UCSD-AML1 (cell line): ENCODE measurements around the gene TLNRD1.
A peak's percentile ranks its signal among the peaks of the same experiment; 100 is the strongest.

Source experiments
- DNase-seq: peaks from one replicate; lab custom pipeline; 2025; ENCODE audit not compliant: unreplicated experiment; lab: John Stamatoyannopoulos, UW

TLNRD1 gene

GRCh38 chr15:81025721-81026370, 25.1 kb downstream of the TLNRD1 start:
- DNase-seq = no peak

DNA sequence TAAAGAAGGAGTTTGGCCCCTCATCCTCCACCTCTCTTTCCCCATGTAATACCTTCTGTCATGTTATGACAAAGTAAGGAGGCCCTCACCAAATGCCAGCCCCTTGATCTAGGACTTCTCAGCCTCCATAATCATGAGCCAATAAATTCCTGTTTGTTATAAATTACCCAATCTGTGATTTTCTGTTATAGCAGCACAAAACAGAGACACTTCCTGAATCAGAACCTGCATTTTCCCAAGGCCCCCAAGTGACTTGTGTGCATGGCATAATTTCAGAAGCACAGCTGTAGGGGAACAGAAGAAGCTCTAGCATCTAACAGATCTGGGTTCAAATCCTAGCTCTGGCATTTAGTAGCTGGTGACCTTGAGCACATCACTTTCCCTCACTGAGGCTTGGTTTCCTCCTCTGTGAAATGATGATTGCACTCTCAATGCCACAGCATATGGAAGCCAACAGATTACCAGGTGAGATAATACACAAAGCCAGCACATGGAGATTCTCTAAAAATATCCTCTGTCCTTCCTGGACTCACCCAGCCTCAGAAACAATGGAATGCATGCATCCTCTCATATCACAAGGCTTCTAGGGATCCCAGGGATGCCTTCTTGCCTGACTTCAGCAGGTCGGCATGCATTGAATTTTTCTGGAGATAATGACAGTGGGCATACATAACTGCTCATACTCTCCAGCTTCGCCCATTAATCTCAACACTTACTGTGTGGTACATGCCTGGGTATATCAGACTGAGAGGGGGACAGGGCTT, 26.3 kb downstream of the TLNRD1 start:
- DNase-seq = no peak

DNA sequence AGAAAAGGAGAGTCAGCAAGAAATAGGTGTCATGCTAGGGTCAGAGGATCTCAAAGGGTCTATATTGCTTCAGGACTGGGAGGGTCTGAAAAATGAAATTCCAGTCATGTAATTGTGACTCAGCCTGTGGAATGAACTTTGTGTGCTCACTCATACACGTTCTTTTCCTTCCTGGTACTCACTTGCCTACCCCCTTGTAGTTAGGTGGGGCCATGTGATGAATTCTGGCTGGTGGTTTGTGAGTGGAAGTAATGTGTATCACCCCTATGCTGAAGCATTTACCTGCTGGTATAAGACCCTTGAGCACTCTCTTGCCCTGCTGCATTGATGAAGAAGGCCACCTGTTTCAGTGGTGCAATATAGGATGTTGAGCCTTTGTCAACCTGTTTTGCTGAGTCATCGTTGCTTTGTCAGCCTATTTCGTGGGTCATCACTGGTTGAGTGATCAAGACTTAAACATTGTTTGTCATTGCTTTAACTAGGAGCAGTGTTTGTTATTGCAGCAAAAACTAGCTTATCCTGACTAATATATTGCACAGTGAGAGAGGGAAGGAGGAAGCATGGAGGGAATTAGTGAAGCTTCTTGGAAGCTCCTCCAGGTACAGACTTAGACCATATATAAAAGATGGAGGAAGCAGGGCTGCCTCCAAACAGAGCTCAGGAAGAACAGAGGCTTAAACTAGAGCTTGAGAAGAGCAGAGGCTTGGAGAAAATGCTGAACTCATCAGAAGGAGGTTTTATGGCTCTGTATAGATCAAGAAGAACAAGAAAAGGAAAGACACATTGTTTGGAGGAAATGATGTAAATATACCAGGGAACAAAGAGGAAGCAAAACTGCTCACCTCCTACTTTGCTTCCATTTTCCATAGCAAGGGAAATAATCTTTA, 28.9 kb downstream of the TLNRD1 start:
- DNase-seq = no peak

DNA sequence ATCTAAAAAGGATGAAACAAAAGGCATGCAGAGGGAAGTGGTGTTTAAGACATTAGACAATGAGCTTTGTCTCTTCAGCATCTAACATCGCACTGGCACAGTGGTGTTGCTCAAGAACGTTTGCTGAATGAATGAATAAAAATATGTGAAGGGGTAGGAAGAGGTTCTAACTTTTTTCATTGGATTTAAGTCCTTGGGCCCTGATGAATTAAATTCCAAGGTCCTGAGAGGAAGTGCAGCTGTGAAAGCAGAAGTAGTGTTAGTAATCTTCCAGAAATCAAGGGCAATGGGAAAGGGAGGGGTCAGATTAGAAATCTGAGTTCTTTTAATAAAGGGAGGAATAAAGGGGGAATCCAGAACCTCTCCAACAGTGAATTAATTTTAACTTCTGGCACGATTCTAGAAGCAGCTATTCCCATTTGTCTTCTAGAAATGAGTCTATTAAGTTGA, 29.6 kb downstream of the TLNRD1 start:
- no peak for DNase-seq

GRCh38 chr15:81031203-81031602, 30.5 kb downstream of the TLNRD1 start:
- DNase-seq = no peak

DNA sequence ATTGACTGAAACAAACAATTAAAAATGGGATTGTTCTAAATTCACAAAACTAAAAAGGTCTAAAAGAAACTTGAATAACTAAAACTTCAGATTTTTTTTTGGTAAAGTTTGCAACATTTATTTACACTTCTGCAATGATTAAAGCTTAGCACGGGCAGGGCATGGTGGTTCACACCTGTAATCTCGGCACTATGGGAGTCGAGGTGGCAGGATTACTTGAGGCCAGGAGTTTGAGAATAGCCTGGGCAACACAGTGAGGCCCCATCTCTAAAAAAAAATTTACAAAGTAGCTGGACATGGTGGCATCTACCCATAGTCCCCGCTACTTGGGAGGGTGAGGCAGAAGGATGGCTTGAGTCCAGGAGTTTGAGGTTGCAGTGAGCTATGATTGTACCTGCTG, 31.6 kb downstream of the TLNRD1 start:
- DNase-seq = no peak

GRCh38 chr15:81032818-81033217, 32.1 kb downstream of the TLNRD1 start:
- DNase-seq = no peak

GRCh38 chr15:81033508-81033907, 32.8 kb downstream of the TLNRD1 start:
- DNase-seq = no peak

GRCh38 chr15:81037952-81038743, 37.4 kb downstream of the TLNRD1 start:
- no peak for DNase-seq

DNA sequence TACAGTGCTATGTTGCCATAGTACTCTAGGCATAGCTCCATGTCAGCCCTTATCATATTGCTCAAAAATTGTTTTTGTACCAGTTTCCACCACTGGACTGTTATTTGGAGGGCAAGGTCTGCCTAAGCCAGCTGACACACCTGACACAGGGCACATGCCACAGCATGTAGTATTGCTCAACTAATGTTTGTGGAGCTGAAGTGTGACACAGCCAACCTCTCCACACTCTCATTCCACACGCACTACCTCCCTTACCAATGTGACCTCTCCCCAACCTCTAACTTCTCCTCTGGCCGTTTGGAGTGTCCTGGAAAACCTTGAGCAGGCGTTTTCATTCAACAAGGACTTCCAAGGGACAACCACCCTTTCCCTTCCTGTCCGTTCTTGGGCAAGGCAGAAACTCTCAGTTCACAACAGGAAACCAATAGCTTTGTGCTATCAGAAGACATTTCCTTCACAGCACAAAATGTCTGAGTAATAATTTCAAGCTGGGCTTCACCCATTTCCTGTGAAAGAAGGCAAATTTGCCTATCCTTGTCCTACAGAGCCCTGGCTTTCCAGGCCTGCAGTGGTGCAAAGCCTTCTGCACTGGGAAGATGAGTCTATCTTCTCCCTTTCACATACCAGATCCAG, 38.4 kb downstream of the TLNRD1 start:
- peak; percentile 70 for DNase-seq

DNA sequence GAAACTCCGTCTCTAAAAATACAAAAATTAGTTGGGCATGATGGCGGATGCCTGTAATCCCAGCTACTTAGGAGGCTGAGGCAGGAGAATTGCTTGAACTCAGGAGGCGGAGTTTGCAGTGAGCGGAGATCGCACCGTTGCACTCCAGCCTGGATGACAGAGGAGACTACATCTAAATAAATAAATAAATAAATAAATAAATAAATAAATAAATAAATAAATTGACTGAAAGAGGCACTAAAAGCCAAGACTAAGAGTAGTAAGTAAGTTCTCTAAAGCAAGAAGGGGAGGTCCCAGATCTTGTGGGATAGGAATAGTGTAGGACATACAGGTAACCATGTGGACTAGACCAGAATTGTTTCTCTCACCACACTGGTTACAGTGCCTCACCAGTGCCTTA, 40.0 kb downstream of the TLNRD1 start:
- DNase-seq = no peak

DNA sequence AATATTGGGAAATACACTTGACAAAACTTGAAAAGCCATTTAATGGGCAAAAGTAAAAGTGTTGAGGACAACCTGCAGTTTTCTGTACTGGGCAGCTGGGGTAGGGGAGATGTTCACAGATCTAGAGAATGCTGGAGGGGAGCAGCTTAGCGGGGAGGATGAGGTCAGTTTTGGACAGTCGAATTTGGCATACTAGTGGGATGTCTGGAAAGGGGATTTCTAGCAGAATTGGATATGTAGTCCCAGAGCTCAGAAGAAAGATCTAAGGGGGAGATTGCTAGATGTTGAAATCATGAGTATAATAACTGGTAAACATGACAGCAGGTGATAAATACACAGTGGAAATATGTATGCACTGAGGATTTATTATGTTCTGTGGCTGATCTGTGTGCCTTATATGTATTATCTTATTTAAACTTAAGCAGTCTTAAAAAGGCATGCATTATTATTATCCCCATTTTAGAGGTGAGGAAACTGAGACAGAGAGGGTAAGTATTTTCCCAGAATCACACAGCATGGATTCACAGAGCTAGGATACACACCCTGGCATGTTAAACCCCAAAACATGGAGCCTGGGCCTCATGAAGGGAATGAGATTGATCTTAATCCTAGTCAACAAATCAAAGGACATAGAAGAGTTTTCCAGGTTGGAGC, 42.7 kb downstream of the TLNRD1 start:
- DNase-seq = no peak

GRCh38 chr15:81043935-81044575, 43.3 kb downstream of the TLNRD1 start:
- DNase-seq = no peak

- no peak for DNase-seq
Observed at GRCh38 chr15:81046290-81046689, 45.6 kb downstream of the TLNRD1 start.

DNA sequence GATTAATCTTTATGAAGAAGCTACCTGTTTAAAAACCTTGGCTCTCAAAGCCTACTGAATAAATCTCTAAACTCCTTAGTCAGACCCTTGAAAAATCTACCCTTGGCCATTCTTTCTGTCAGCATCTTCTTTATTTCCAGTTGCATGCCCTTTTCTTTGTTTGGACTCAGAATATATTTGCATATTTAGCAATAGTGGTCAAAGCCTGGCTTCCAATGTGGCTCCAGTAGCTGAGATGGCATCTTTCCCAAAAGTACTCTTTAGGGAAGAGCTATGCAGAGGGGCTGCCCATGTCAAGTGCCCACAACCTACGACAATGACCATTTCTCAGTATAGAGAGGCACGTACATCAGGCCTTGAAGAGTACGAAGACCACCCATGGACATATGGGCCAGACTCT, 47.2 kb downstream of the TLNRD1 start:
- DNase-seq = no peak

- no peak for DNase-seq
Observed at GRCh38 chr15:81049835-81050234, 49.1 kb downstream of the TLNRD1 start.

- no peak for DNase-seq
Observed at GRCh38 chr15:81050259-81050658, 49.5 kb downstream of the TLNRD1 start.

DNA sequence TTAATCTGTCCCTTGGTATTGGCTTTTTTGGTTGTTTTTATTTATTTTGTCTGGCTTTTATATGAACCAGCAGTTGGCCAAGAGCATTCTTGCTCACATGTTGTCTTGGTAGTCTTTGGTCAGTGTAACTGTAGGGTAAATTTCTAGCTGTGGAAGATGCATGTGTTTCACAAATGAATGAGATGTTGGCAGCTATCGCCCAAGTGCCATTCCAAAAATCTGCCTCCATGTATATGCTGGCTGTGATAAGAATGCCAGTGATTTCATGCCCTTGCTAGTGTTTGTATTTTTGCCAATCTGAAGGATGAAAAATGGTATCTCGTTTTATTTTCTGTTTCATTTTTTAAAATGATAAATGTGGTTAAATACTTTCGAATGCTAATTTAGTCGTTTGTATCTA, 50.1 kb downstream of the TLNRD1 start:
- DNase-seq = no peak

DNA sequence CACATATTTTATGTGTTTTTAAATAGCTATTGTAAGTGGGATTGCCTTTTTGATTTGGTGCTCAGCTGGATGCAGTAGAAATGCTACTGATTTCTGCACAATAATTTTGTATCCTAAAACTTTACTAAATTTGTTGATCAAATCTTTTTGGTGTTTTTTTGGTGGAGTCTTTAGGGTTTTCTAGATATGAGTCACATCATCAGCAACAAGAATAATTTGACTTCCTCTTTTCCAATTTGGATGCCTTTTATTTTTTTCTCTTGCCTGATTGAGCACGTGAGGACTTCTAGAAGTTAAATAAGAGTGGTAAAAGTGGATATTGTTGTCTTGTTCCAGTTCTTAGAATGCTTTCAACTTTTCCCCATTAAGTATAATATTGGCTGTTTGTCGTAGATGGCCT, 51.3 kb downstream of the TLNRD1 start:
- DNase-seq = no peak
